WTC11 (cell line): ENCODE measurements around the gene NAGLU. TPM values are rescaled to one million over a fixed set of nuclear protein-coding genes. Genes with fewer than 3 reads are reported as not detected.

ENCODE experiments used
- ATAC-seq: fragments of 200-7000 bp; cut with Tn5 transposase; 2 replicates; pipeline ENCODE4 v1.10.0; 2021; ENCODE audit warnings: mild to moderate bottlenecking, moderate library complexity
- CTCF ChIA-PET: fragments of 300-600 bp; sonication (Branson Sonifier 250); formaldehyde crosslinking; loops from one replicate; lab custom pipeline; 2021; ENCODE audit warnings: antibody characterized with exemption; lab: Charles Lee
- POLR2A ChIA-PET: fragments of 350-600 bp; sonication (Branson Sonifier 250); formaldehyde crosslinking; loops from one replicate; lab custom pipeline; 2021; ENCODE audit warnings: antibody characterized with exemption; lab: Charles Lee
- DNase-seq: peaks from one replicate; pipeline ENCODE4 v3.0.0; 2021; ENCODE audit warnings: low spot score
- H3K27ac Mint-ChIP-seq: 2 replicates; pipeline ENCODE4 v1.8.0; 2021; ENCODE audit warnings: mixed read lengths
- H3K27me3 Mint-ChIP-seq: 2 replicates; pipeline ENCODE4 v1.8.0; 2021; ENCODE audit warnings: low read depth, mild to moderate bottlenecking, moderate library complexity, mixed read lengths
- H3K36me3 Mint-ChIP-seq: 2 replicates; pipeline ENCODE4 v1.8.0; 2021; ENCODE audit warnings: mixed read lengths
- H3K4me1 Mint-ChIP-seq: 2 replicates; pipeline ENCODE4 v1.8.0; 2022; ENCODE audit warnings: mixed read lengths
- H3K4me3 Mint-ChIP-seq: 2 replicates; pipeline ENCODE4 v1.8.0; 2021; ENCODE audit warnings: mild to moderate bottlenecking, moderate library complexity, mixed read lengths
- H3K9me3 Mint-ChIP-seq: 2 replicates; pipeline ENCODE4 v1.8.0; 2021; ENCODE audit warnings: mixed read lengths
- ATF1 ChIP-seq: sonication (generic); formaldehyde crosslinking; IDR thresholded peaks from 2 replicates; pipeline ENCODE4 v1.8.1; 2023; ENCODE audit warnings: mild to moderate bottlenecking, moderate library complexity, missing genetic modification reagents
- CBFB ChIP-seq: sonication (generic); formaldehyde crosslinking; IDR thresholded peaks from 2 replicates; pipeline ENCODE4 v1.8.1; 2022; ENCODE audit warnings: mild to moderate bottlenecking, low read depth, missing genetic modification reagents
- GRHL2 ChIP-seq: fragments of 250-450 bp; sonication (Bioruptor Pico); IDR thresholded peaks from 2 replicates; pipeline ENCODE4 v1.8.0; 2022; ENCODE audit warnings: mild to moderate bottlenecking, moderate library complexity; ENCODE audit not compliant: insufficient replicate concordance, severe bottlenecking
- JUN ChIP-seq: sonication (generic); formaldehyde crosslinking; IDR thresholded peaks from 2 replicates; pipeline ENCODE4 v1.8.0; 2023; ENCODE audit warnings: mild to moderate bottlenecking, missing genetic modification reagents
- KAT7 ChIP-seq: sonication (generic); formaldehyde crosslinking; IDR thresholded peaks from 2 replicates; pipeline ENCODE4 v1.8.1; 2023; ENCODE audit warnings: missing genetic modification reagents, mild to moderate bottlenecking, borderline replicate concordance
- RELA ChIP-seq: sonication (generic); formaldehyde crosslinking; IDR thresholded peaks from 2 replicates; pipeline ENCODE4 v1.8.1; 2022; ENCODE audit warnings: missing genetic modification reagents, mild to moderate bottlenecking, borderline replicate concordance
- ZBTB21 ChIP-seq: sonication (generic); formaldehyde crosslinking; IDR thresholded peaks from 2 replicates; pipeline ENCODE4 v1.8.1; 2023; ENCODE audit warnings: mild to moderate bottlenecking, missing genetic modification reagents, borderline replicate concordance
- total RNA-seq: library from RNA; stranded (reverse); gene quantifications from 3 replicates; pipeline ENCODE4 v1.2.3, GENCODE V29; 2021
- TF ChIP-seq, protein P1 (sequence below): sonication (generic); formaldehyde crosslinking; IDR thresholded peaks from 2 replicates; pipeline ENCODE4 v1.8.1; 2022; ENCODE audit warnings: mild to moderate bottlenecking, missing genetic modification reagents, moderate library complexity, borderline replicate concordance
- TF ChIP-seq, protein P2 (sequence below): fragments of 200-600 bp; IDR thresholded peaks from 2 replicates; pipeline ENCODE4 v1.8.0; 2022; ENCODE audit warnings: antibody characterized with exemption
- TF ChIP-seq, protein P3 (sequence below): sonication (generic); formaldehyde crosslinking; IDR thresholded peaks from 2 replicates; pipeline ENCODE4 v1.8.1; 2022; ENCODE audit warnings: low read depth, mild to moderate bottlenecking, moderate library complexity, missing genetic modification reagents, borderline replicate concordance
- TF ChIP-seq, protein P4 (sequence below): fragments of 250-450 bp; sonication (Bioruptor Pico); IDR thresholded peaks from 2 replicates; pipeline ENCODE4 v1.9.0; 2021; ENCODE audit warnings: moderate library complexity, mild to moderate bottlenecking, inconsistent platforms, borderline replicate concordance
- TF ChIP-seq, protein P5 (sequence below): sonication (generic); formaldehyde crosslinking; conservative IDR thresholded peaks from 2 replicates; pipeline ENCODE4 v1.8.1; 2023; ENCODE audit warnings: mild to moderate bottlenecking, low read depth, missing genetic modification reagents, moderate library complexity
- TF ChIP-seq, protein P6 (sequence below): sonication (generic); formaldehyde crosslinking; IDR thresholded peaks from 2 replicates; pipeline ENCODE4 v1.8.1; 2023; ENCODE audit warnings: mild to moderate bottlenecking, missing genetic modification reagents, borderline replicate concordance

Gene NAGLU
- total RNA-seq, 1 experiment from 2014 or later, result 39.3 TPM

DNA sequence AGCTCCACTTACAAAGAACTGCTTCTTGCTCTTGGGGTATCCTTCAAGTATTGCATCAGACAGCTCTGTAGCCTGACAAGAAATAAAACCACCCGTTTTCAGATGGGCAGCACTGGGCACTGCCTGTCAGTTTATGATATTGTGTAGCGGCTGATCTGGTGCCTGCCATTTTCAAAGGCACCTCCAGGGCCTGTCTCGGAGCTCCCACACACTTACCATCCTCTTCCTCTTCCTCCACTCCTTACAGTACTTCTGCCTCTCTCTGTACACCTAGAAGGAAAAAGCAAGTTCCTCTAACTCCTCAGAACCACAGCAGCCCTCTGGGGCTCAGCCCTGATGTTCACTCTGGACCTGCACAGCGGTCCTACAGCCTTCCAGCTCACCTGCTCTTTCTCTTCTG lies 37.1 kb downstream of the NAGLU start (continued):
- TF ChIP-seq, protein P1, sequence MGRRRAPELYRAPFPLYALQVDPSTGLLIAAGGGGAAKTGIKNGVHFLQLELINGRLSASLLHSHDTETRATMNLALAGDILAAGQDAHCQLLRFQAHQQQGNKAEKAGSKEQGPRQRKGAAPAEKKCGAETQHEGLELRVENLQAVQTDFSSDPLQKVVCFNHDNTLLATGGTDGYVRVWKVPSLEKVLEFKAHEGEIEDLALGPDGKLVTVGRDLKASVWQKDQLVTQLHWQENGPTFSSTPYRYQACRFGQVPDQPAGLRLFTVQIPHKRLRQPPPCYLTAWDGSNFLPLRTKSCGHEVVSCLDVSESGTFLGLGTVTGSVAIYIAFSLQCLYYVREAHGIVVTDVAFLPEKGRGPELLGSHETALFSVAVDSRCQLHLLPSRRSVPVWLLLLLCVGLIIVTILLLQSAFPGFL (CRISPR knock-in tag), result no peak
- TF ChIP-seq CBFB (CRISPR knock-in tag) (no peak), ZBTB21 (CRISPR knock-in tag) (no peak), KAT7 (CRISPR knock-in tag) (no peak)
- TF ChIP-seq, protein P2, sequence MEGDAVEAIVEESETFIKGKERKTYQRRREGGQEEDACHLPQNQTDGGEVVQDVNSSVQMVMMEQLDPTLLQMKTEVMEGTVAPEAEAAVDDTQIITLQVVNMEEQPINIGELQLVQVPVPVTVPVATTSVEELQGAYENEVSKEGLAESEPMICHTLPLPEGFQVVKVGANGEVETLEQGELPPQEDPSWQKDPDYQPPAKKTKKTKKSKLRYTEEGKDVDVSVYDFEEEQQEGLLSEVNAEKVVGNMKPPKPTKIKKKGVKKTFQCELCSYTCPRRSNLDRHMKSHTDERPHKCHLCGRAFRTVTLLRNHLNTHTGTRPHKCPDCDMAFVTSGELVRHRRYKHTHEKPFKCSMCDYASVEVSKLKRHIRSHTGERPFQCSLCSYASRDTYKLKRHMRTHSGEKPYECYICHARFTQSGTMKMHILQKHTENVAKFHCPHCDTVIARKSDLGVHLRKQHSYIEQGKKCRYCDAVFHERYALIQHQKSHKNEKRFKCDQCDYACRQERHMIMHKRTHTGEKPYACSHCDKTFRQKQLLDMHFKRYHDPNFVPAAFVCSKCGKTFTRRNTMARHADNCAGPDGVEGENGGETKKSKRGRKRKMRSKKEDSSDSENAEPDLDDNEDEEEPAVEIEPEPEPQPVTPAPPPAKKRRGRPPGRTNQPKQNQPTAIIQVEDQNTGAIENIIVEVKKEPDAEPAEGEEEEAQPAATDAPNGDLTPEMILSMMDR, result no peak
- TF ChIP-seq, protein P3, sequence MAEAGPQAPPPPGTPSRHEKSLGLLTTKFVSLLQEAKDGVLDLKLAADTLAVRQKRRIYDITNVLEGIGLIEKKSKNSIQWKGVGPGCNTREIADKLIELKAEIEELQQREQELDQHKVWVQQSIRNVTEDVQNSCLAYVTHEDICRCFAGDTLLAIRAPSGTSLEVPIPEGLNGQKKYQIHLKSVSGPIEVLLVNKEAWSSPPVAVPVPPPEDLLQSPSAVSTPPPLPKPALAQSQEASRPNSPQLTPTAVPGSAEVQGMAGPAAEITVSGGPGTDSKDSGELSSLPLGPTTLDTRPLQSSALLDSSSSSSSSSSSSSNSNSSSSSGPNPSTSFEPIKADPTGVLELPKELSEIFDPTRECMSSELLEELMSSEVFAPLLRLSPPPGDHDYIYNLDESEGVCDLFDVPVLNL, result no peak
- TF ChIP-seq, protein P4, sequence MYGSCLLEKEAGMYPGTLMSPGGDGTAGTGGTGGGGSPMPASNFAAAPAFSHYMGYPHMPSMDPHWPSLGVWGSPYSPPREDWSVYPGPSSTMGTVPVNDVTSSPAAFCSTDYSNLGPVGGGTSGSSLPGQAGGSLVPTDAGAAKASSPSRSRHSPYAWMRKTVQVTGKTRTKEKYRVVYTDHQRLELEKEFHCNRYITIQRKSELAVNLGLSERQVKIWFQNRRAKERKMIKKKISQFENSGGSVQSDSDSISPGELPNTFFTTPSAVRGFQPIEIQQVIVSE (CRISPR knock-in tag), result no peak
- TF ChIP-seq, protein P5, sequence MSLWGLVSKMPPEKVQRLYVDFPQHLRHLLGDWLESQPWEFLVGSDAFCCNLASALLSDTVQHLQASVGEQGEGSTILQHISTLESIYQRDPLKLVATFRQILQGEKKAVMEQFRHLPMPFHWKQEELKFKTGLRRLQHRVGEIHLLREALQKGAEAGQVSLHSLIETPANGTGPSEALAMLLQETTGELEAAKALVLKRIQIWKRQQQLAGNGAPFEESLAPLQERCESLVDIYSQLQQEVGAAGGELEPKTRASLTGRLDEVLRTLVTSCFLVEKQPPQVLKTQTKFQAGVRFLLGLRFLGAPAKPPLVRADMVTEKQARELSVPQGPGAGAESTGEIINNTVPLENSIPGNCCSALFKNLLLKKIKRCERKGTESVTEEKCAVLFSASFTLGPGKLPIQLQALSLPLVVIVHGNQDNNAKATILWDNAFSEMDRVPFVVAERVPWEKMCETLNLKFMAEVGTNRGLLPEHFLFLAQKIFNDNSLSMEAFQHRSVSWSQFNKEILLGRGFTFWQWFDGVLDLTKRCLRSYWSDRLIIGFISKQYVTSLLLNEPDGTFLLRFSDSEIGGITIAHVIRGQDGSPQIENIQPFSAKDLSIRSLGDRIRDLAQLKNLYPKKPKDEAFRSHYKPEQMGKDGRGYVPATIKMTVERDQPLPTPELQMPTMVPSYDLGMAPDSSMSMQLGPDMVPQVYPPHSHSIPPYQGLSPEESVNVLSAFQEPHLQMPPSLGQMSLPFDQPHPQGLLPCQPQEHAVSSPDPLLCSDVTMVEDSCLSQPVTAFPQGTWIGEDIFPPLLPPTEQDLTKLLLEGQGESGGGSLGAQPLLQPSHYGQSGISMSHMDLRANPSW, result no peak
- TF ChIP-seq, all 79 proteins: peak for 0

DNA sequence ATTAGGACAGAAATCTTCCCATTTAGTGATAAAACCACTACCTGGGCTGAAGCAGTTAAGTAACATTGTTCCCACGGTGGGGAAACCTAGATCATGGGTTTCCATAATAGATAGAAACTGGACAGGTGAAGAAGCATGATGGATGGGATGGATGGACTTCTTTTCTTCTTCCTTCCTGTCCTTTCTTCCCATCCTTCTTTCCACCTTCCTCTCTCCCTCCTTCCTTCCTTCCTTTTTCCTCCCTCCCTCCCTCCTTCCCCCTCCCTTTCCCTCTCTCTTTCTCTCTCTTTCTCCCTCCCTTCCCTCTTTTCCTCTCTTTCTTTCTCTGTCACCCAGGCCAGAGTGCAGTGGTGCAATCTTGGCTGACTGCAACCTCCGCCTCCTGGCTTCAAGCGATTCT lies 38.4 kb downstream of the NAGLU start:
- no peak for ATAC-seq
- Mint-ChIP-seq H3K4me3 (no peak overlapping the region), H3K4me1 (peaks cover 20% of the 10 kb centered on the region), H3K27ac (no peak overlapping the region)
- CTCF ChIA-PET, result no interaction called here
- TF ChIP-seq, protein P6, sequence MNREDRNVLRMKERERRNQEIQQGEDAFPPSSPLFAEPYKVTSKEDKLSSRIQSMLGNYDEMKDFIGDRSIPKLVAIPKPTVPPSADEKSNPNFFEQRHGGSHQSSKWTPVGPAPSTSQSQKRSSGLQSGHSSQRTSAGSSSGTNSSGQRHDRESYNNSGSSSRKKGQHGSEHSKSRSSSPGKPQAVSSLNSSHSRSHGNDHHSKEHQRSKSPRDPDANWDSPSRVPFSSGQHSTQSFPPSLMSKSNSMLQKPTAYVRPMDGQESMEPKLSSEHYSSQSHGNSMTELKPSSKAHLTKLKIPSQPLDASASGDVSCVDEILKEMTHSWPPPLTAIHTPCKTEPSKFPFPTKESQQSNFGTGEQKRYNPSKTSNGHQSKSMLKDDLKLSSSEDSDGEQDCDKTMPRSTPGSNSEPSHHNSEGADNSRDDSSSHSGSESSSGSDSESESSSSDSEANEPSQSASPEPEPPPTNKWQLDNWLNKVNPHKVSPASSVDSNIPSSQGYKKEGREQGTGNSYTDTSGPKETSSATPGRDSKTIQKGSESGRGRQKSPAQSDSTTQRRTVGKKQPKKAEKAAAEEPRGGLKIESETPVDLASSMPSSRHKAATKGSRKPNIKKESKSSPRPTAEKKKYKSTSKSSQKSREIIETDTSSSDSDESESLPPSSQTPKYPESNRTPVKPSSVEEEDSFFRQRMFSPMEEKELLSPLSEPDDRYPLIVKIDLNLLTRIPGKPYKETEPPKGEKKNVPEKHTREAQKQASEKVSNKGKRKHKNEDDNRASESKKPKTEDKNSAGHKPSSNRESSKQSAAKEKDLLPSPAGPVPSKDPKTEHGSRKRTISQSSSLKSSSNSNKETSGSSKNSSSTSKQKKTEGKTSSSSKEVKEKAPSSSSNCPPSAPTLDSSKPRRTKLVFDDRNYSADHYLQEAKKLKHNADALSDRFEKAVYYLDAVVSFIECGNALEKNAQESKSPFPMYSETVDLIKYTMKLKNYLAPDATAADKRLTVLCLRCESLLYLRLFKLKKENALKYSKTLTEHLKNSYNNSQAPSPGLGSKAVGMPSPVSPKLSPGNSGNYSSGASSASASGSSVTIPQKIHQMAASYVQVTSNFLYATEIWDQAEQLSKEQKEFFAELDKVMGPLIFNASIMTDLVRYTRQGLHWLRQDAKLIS (CRISPR knock-in tag), result no peak
- TF ChIP-seq RELA (CRISPR knock-in tag) (no peak), JUN (CRISPR knock-in tag) (no peak), GRHL2 (CRISPR knock-in tag) (no peak), ATF1 (CRISPR knock-in tag) (no peak)
- TF ChIP-seq, all 79 proteins: peak for 0
- H3K9me3 Mint-ChIP-seq, result no peaks in the 10 kb centered on the region
- no peaks in the 10 kb centered on the region for H3K27me3 Mint-ChIP-seq
- POLR2A ChIA-PET, result no interaction called here
- H3K36me3 Mint-ChIP-seq, result peaks cover 43% of the 10 kb centered on the region
- no peak for DNase-seq
